GM18508 (cell line): ENCODE results near the gene PNPLA7.
A peak's percentile ranks its signal among the peaks of the same experiment; 100 is the strongest.
"Not testable (repeated sequence)": the region's sequence is repeated elsewhere in the genome, so short reads cannot be mapped to it uniquely, and the experiment has no call there.

Source experiments
- ATAC-seq: cut with Tn5 transposase; IDR thresholded peaks from one replicate; pipeline ENCODE4 v1.9.1; 2021; ENCODE audit warnings: moderate number of reproducible peaks; ENCODE audit not compliant: insufficient read depth, unreplicated experiment

The PNPLA7 gene

GRCh38 chr9:137550231-137550621, at the start of gene PNPLA7:
Gene PNPLA7 (minus strand): TSS chr9:137550402. CDS start chr9:137550197, 205 bp downstream.
- ATAC-seq, result no peak

- ATAC-seq, result no peak
Observed at GRCh38 chr9:137598943-137599342, 48.7 kb upstream of the PNPLA7 start.

GRCh38 chr9:137596577-137596976, 46.4 kb upstream of the PNPLA7 start:
- ATAC-seq, result not testable (repeated sequence)

GRCh38 chr9:137593176-137593575, 43.0 kb upstream of the PNPLA7 start:
- ATAC-seq, result no peak

GRCh38 chr9:137592767-137593166, 42.6 kb upstream of the PNPLA7 start:
- ATAC-seq, result no peak

- ATAC-seq, result no peak
Observed at GRCh38 chr9:137590469-137591383, 40.5 kb upstream of the PNPLA7 start, which contains the start of gene ZMYND19. Gene ZMYND19 (minus strand): TSS chr9:137590512. CDS start chr9:137590263, 249 bp downstream.

GRCh38 chr9:137590123-137590468, 39.9 kb upstream of the PNPLA7 start:
- ATAC-seq, result no peak

GRCh38 chr9:137589441-137590122, 39.4 kb upstream of the PNPLA7 start:
- ATAC-seq, result no peak

GRCh38 chr9:137588891-137589290, 38.7 kb upstream of the PNPLA7 start:
- no peak for ATAC-seq

GRCh38 chr9:137588311-137588710, 38.1 kb upstream of the PNPLA7 start:
- ATAC-seq, result no peak

GRCh38 chr9:137586854-137587253, 36.7 kb upstream of the PNPLA7 start:
- ATAC-seq, result no peak

GRCh38 chr9:137583957-137584356, 33.8 kb upstream of the PNPLA7 start:
- no peak for ATAC-seq

GRCh38 chr9:137583347-137583746, 33.1 kb upstream of the PNPLA7 start:
- ATAC-seq, result no peak

- no peak for ATAC-seq
Observed at GRCh38 chr9:137582286-137582860, 32.2 kb upstream of the PNPLA7 start.

- no peak for ATAC-seq
Observed at GRCh38 chr9:137581361-137582285, 31.4 kb upstream of the PNPLA7 start.

- ATAC-seq, result no peak
Observed at GRCh38 chr9:137580954-137581322, 30.7 kb upstream of the PNPLA7 start.

- no peak for ATAC-seq
Observed at GRCh38 chr9:137580209-137580953, 30.2 kb upstream of the PNPLA7 start.

- ATAC-seq, result no peak
Observed at GRCh38 chr9:137579259-137579604, 29.0 kb upstream of the PNPLA7 start.

- ATAC-seq, result peak; percentile 57
Observed at GRCh38 chr9:137578518-137579258, 28.5 kb upstream of the PNPLA7 start, which contains the start of gene DPH7. Gene DPH7 (minus strand): TSS chr9:137578925. CDS start chr9:137578777, 148 bp downstream.
